ENCODE measurements around the gene MICB.
"Not testable (repeated sequence)": the region's sequence is repeated elsewhere in the genome, so short reads cannot be mapped to it uniquely, and the experiment has no call there.

MICB gene

GRCh38 chr6:31497531-31498476 is at the start of gene MICB:
TSS of gene MICB (plus strand) at chr6:31498145. CDS start at chr6:31498194, 49 bp downstream.
- peak in 1 of 2 experiments; percentile 37 for DNase-seq

DNA sequence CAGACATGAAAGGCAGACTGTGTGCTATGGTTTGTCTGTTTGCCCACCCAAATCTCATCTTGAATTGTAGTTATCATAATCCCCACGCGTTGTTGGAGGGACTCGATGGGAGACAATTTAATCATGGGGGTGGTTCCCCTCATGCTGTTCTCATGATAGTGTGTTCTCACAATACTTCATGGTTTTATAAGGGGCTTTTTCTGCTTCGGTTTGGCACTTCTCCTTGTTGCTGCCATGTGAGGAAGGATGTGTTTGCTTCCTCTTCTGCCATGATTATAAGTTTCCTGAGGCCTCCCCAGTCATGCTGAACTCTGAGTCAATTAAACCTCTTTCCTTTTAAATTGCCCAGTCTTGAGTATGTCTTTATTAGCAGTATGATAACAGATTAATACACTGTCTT is 47.2 kb upstream of the MICB start:
- DNase-seq: no peak

DNA sequence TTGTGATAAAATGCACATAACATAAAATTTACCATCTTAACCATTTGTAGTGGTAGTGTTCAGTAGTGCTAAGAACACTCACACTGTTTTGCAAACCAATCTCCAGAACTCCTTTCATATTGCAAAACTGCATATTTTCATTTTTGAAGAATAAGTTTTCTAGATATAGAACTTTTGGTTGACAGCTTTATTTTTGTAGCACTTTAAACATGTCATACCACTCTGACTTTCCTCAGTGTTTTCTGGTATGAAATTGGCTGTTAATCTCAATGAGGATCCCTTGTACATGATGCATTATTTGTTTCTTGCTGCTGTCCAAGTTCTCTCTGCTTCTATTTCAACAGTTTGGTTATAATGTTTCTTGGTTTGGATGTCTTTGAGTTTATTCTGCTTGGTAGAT is 45.1 kb upstream of the MICB start:
- no peak for DNase-seq

GRCh38 chr6:31453259-31453658 is 44.7 kb upstream of the MICB start:
- DNase-seq: no peak

DNA sequence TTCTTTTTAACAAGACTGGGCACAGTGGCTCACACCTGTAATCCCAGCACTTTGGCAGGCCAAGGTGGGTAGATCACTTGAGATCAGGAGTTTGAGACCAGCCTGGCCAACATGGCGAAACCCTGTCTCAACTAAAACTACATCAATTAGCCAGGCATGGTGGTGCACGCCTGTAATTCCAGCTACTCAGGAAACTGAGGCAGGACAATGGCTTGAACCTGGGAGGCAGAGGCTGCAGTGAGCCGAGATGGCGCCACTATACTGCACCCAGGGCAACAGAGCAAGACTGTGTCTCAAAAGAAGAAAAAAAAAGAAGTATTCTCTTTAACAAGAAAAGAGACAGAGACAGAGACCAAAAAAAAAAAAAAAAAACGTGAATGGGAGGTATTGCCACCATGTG is 38.1 kb upstream of the MICB start:
- DNase-seq: not testable (repeated sequence)

DNA sequence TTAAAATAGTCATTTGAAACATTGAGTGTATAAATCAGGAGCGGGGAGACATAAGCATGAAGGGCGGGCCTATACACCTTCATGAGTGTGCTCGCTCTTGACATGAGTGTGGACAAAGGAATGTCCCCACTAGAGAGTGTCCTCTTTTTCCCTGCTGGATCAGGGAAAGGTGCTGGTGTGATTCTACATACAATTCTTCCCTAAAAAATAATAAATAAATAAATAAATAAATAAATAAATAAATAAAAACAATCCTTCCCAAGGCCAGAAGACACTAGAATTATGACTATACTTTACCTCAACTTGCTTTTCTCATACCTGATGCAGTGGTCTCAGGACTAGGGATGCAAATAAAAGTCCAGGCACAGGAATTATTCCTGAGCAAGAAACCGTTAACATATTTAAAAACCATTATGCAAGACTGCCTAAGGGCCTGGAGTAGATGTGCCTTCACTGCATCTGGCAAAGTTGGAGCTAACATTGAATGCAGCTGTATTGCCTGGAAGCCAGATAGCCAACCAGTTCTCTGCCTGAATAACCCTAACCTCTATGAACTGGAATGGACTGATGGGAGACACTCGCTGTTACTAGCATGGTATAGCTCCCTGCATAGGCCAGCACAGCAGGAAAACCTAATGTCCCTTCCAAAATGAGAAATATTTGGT is 37.5 kb upstream of the MICB start:
- DNase-seq: no peak

- no peak for DNase-seq
These were observed 35.6 kb upstream of the MICB start for GRCh38 chr6:31462026-31462963.

DNA sequence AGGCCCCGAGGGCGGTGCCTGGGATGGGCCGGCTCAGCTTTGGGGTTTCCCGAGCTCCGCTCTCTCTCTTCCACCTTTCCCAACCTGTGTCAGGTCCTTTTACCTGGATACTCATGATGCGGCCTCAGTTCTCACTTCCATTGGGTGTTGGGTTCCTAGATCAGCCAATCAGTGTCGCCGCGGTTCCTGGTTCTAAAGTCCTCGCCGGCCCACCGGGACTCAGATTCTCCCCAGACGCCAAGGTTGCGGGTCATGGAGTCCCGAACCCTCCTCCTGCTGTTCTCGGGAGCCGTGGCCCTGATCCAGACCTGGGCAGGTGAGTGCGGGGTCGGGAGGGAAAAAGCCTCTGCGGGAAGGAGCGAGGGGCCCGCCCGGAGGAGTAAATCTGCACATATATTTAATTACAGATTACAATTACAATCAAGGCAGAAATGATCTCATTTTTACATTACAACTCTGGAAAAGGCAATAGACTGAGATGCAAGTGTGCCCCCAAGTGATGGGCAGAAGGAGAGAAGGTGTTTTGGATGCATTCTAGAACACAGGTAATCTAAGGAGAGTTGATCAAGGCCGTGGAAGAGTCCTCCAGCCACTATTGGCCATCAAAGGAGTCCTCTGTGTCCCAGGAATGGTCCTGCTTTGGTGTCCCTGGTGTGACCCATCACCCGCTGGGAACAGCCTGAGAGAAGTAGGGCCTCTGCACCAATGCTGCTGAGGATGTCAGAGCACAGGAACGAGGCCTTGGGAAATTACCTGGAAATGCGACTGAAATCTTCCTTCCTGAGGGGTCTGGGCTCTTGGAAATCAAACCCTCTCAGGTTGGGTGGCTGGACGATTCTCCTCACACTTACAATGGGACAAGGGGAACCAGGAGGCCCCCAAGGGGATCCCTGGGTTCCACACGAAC is 34.7 kb upstream of the MICB start:
- DNase-seq: peak in 1 of 2 experiments; percentile 2

GRCh38 chr6:31464252-31465184 is 33.4 kb upstream of the MICB start:
- no peak for DNase-seq

- DNase-seq: no peak
These were observed 32.8 kb upstream of the MICB start for GRCh38 chr6:31465185-31465536.

DNA sequence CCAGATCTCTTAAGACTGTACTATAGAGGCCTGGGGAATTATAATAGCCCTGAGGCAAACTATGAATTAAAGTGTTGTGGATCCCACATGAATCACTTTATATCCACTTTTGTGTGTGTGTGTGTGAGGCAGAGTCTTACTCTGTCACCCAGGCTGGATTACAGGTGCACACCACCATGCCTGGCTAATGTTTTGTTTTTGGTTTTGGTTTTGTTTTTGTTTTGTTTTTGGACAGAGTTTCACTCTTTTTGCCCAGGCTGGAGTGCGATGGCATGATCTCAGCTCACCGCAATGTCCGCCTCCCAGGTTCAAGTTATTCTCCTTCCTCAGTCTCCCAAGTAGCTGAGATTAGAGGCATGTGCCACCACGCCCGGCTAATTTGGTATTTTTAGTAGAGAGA is 32.2 kb upstream of the MICB start:
- DNase-seq: no peak

DNA sequence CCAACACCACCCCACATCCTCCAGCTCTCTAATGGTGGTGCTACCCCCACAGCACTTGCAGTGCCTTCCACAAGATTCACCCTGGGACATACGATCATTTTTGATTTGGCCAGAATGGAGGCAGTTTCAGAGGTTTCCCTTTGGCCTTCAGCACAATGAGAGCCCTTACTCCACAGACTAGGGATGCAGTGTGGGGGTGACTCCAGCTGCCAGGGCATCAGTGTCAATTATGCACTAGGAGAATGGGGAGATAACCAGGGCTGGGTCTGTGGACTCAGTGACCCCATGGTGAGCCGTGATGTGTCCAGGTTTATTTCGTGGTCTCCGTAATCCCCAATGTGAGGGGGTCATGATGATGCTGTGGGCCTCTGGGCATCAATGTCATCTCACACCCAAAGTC is 31.5 kb upstream of the MICB start:
- no peak for DNase-seq

- no peak for DNase-seq
These were observed 30.8 kb upstream of the MICB start for GRCh38 chr6:31467151-31467550.

DNA sequence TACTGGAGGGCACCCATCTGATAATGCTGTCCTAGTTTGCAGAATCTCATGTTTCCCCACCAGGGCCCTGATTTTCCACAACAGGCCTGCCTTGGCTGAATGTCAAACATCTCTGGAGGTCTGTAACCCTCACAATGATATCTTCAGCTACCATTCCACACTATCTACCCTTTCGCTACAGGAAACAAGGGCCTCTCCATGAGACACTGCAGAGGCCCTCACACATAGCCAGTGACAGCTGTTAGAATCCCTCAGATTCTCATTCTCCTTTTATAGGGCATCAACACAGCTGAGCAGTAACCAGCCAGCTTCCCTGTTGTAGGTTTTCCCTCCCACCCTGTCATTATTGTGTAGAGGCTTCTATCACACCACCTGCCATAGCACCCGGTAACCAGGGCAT is 29.6 kb upstream of the MICB start:
- no peak for DNase-seq

DNA sequence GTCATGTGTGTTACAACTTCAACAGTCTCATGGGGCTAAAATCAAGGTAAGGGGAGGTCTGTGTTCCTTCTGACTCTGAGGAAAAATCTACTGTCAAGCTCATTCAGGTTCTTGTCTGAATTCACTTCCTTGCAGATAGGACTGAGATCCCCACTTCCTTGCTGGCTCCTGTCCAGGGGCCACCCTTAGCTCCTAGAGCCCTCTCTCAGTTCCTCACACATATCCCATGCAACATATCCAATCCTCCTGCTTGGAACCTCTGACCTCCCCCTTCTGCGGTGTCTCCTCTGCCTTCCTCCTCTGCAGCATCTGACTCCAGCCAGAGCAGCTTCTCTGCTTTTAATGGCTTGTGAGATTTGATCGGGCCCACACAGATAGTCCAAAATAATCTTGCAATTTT is 27.1 kb upstream of the MICB start:
- no peak for DNase-seq

- no peak for DNase-seq
These were observed 26.2 kb upstream of the MICB start for GRCh38 chr6:31471711-31472110.

DNA sequence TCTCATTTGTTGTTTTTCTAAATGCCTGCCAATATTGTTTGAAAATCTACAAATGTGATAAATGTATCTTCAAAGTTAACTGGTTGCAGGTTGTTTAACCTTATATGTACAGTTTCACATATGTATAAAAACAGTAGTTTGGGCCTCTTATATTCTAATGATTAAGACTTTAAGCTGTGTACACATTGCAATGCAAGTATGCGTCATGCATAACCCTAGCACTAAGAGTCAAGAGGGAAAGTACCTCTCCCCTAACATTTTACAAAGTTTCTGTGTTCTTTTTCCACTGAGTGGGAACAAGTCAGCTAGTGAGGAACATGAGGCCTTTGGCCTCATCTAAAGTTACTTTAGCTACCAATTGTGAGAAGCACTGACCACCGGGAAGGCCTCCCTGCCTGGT is 25.7 kb upstream of the MICB start:
- DNase-seq: no peak

DNA sequence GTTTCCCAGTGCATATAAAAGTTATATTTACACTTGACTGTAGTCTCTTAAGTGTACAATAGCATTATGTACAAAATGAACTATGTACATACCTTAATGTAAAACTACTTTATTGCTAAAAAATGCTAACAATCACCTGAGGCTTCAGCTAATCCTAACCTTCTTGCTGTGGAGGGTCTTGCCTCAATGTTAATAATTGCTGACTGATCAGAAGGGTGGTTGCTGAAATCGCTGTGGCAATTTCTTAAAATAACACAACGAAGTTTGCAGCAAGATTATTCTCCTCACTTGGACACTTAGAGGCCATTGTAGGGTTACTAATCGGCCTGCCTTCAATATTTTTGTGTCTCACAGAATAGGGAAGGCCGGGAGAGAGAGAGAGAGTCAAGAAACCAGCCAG is 24.7 kb upstream of the MICB start:
- no peak for DNase-seq

DNA sequence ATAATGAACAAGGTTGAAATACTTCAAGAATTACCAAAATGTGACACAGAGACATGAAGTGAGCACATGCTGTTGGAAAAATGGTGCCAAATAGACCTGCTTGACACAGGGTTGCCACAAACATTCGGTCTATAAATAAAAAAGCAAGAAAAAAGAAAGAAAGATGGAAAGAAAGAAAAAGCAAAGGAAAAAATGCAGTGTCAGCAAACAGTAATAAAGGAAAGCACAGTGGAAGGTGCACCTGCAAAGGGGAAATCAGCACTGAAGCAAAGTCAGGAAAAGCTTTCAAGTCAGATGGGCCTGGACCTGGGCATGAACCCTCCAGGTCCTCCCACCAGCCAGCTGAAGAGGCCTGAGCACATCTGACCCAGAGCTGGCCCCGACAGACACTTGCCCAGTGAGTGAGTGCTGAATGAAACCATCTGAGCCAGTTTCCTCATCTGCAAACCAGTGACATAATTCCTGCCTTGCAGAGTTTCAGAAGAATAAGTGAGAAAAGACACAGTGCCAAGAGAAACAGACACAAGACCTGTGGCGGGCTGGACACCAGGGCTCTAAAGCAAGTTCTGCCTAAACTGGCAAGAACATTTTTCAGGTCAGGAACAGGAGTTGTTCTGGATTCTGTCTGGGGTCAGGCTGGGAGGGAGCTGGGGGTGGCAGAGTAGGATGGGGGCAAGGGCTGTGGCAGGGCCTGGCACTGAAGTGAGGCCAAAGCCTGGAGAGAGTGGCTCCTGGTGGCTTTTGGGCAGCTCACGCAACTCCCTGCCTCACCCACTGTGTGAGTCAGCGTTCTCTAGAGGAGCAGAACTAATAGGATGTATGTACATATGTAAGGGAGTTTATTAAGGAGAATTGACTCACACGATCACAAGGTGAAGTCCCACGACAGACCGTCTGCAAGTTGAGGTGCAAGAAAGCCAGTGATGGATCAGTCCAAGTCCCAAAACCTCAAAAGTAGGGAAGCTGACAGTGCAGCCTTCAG is 23.9 kb upstream of the MICB start:
- no peak for DNase-seq

DNA sequence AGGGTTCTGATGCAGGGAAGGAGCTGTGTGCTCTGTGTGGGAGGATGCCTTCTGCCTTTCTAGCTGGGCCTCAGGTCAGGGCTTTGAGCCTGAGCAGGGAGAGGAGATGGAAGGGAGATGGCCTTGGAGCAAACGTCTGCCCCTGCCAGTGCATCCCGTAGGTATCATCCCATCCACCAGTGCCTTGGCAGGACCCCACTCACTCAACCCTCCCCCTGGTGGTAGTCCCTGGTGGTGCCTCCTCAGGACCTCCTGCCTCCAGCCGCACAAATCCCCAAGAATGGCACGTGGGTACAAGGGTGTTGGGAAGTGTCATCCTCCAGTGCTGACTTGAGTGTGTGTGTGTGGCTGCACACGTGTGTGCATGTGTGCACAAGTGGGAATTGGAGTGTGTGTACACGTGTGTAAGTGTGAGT is 23.1 kb upstream of the MICB start:
- DNase-seq: no peak
